Activated naive CD8-positive, alpha-beta T cell treated with anti-CD3 and anti-CD28 coated beads for 36 hours (primary cell): ENCODE measurements around the gene GNAS-AS1. TPM values are rescaled to one million over a fixed set of nuclear protein-coding genes. Genes with fewer than 3 reads are reported as not detected.

Source experiments
- DNase-seq: peaks from one replicate; pipeline ENCODE4 v3.0.0; 2021
- H3K27ac Mint-ChIP-seq: one replicate; pipeline ENCODE4 v1.8.0; 2022; ENCODE audit warnings: mild to moderate bottlenecking, moderate library complexity, mixed read lengths
- H3K27me3 Mint-ChIP-seq: one replicate; pipeline ENCODE4 v1.8.0; 2022; ENCODE audit warnings: mild to moderate bottlenecking, mixed read lengths
- H3K36me3 Mint-ChIP-seq: one replicate; pipeline ENCODE4 v1.8.0; 2021; ENCODE audit warnings: mild to moderate bottlenecking, mixed read lengths
- H3K4me1 Mint-ChIP-seq: one replicate; pipeline ENCODE4 v1.8.0; 2021; ENCODE audit warnings: mixed read lengths
- H3K4me3 Mint-ChIP-seq: one replicate; pipeline ENCODE4 v1.8.0; 2022; ENCODE audit warnings: mild to moderate bottlenecking, moderate library complexity, mixed read lengths
- H3K9me3 Mint-ChIP-seq: one replicate; pipeline ENCODE4 v1.8.0; 2022; ENCODE audit warnings: mixed read lengths
- total RNA-seq, 2 experiments: library from RNA; stranded (reverse); gene quantifications; one replicate each; pipeline ENCODE4 v1.2.3, GENCODE V29; 2021

Gene GNAS-AS1
- total RNA-seq, 2 experiments from 2014 or later: 1.0 to 1.3 TPM

DNA sequence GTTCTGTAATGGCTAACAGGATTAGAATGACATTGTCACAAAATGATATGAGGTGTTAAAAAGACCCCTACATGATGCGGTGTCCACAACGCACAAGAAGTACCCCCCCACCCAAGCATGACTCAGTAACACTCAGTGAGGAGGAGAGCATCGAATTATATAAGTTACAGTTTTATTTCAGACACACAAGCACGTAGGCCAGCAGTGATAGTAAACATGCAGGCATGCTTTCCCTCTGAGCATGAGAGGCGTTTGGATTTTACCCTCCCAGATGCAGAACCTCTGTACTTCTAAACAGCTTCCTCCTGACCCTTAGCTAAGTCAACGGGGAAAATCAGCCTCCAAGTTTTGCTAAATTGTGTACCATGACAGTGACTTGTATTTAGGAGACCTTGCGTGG is 25.7 kb upstream of the GNAS-AS1 start:
- Mint-ChIP-seq H3K27ac (no peak overlapping the region), H3K4me3 (no peak overlapping the region), H3K4me1 (peaks cover 20% of the 10 kb centered on the region), H3K36me3 (no peaks in the 10 kb centered on the region), H3K27me3 (no peaks in the 10 kb centered on the region), H3K9me3 (no peaks in the 10 kb centered on the region)
- no peak for DNase-seq

DNA sequence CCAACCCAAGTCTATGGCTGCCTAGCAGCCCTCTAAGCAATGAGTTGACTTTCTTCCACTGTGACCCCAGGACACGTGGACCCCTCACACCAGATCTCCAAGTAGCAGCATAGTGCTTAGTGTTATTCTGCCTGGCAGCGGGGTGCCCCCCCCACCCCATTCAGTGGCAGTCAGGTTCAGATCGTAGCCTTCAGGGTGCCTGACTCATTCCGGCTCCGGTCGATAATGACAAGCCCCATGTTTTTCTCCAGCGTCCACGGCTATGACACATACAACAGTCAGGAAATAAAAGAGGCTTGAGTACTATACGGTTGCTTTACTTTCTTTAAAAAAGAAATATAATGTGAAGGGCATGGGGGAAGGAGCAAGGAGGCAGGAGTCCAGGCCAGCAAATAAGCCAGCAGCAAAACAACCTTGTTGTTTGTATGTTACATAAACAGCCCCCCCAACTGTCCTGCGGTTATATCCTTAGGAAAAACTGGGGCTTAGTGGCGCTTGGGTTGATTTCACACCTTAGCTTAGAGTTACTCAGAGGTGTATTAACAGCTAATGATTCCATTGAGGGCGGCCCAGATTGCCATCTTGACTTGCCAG is 24.9 kb upstream of the GNAS-AS1 start:
- H3K4me1 Mint-ChIP-seq: peaks cover 23% of the 10 kb centered on the region
- DNase-seq: no peak
- H3K4me3 Mint-ChIP-seq: no peak overlapping the region
- no peaks in the 10 kb centered on the region for H3K36me3 Mint-ChIP-seq
- no peaks in the 10 kb centered on the region for H3K27me3 Mint-ChIP-seq
- H3K27ac Mint-ChIP-seq: no peak overlapping the region
- H3K9me3 Mint-ChIP-seq: no peaks in the 10 kb centered on the region

DNA sequence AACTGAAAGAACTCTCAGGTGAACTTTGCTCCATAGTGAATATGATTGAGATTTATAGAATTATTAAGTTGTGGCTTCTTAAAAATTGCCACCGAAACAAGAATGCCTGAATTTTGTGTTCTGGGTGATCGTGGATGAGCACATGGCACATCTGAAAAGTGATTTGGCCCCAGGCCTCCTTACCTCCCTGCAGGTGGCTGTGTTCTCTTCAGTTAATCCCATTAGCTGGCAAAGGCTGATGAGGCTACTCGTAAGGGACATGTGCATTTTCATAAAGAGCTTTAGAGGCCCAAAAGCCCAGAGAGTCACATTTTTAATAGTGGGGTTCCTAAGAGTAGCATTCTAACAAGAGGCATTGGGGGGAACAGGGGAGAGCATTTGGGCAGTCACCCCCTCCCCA is 24.4 kb upstream of the GNAS-AS1 start:
- Mint-ChIP-seq H3K27me3 (peaks cover 2% of the 10 kb centered on the region), H3K9me3 (no peaks in the 10 kb centered on the region), H3K4me3 (no peak overlapping the region), H3K36me3 (no peaks in the 10 kb centered on the region), H3K27ac (no peak overlapping the region), H3K4me1 (peaks cover 26% of the 10 kb centered on the region)
- DNase-seq: no peak

DNA sequence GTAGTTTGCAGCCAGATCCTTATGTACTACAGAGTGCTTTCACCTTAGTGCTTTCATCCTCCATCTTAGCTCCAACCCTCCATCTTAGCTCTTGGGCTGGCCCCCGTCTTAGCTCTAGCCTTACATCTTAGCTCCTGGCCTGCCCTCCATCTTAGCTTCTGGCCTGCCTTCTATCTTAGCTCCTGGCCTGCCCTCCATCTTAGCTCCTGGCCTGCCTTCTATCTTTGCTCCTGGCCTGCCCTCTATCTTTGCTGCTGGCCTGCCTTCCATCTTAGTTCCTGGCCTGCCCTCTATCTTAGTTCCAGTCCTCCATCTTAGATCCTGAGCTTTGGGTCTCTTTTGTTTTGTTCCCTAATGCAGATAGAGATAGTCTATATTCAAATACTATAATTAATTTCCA is 23.8 kb upstream of the GNAS-AS1 start:
- DNase-seq: no peak
- Mint-ChIP-seq H3K27me3 (peaks cover 3% of the 10 kb centered on the region), H3K36me3 (no peaks in the 10 kb centered on the region), H3K4me1 (peaks cover 24% of the 10 kb centered on the region), H3K4me3 (no peak overlapping the region), H3K27ac (no peak overlapping the region), H3K9me3 (no peaks in the 10 kb centered on the region)

DNA sequence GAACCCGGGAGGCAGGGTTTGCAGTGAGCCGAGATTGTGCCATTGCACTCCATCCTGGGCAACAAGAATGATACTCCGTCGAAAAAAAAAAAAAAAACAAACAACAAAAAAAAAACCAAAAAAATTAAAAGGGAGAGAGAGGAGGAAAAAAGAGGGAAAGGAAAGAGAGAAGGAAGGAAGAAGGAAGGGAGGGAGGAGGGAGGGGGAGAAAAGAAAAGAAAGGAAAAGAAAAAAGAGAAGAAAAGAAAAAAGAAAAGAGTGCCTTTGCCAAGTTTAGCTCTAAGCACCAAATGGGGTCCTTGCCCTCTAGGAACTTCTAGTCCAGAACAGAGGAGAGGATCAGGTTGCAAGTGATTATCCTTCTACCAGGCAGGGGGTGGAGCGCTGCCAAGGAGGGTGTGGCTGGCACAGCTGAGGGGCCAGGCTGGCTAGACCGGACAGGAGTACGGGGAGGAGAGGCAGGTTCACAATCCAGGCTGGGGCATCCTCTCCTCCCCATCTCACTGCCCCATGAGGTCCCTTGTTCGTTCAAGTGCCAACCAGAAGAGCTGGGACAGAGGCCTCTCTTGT is 20.9 kb upstream of the GNAS-AS1 start:
- H3K36me3 Mint-ChIP-seq: no peaks in the 10 kb centered on the region
- peaks cover 7% of the 10 kb centered on the region for H3K27me3 Mint-ChIP-seq
- H3K9me3 Mint-ChIP-seq: no peaks in the 10 kb centered on the region
- H3K27ac Mint-ChIP-seq: no peak overlapping the region
- H3K4me1 Mint-ChIP-seq: peaks cover 9% of the 10 kb centered on the region
- H3K4me3 Mint-ChIP-seq: no peak overlapping the region
- DNase-seq: no peak

DNA sequence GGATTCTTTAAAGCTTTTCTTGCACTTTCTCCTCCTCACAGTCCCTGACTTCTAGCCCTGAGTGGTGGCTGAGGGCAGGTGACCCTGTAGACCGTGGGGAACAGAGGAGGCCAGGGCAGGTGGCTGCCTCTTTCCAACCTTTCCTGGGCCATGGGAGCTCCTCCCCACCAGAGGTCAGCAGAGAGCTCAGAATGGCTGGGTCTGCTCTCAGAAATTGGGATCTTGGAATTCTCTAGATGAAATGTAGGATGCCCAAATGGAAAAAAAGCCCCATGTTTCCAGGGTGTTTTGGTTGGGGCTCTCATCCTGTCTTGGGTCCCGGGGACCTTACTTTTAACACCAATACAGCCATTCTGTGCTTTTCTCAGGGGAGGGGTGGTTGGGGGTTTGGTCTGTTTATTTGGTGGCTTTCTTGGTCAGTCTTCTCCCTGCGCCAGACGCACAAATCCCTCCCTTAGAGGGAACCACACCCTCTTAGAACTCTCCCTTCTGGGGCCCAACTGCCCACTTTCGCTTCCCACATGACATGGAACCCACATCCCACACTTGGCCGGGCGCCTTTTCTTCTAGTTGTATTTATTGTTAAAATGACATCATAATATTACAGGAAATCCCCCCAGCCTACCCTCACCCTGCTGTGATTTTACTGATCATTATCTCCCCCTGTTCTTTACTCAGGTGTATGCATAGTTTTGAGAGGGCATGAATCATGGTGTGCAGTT is 19.8 kb upstream of the GNAS-AS1 start:
- DNase-seq: peak; percentile 49
- H3K27me3 Mint-ChIP-seq: peaks cover 11% of the 10 kb centered on the region
- no peak overlapping the region for H3K4me3 Mint-ChIP-seq
- H3K4me1 Mint-ChIP-seq: peaks cover 9% of the 10 kb centered on the region
- no peaks in the 10 kb centered on the region for H3K36me3 Mint-ChIP-seq
- no peaks in the 10 kb centered on the region for H3K9me3 Mint-ChIP-seq
- H3K27ac Mint-ChIP-seq: no peak overlapping the region

DNA sequence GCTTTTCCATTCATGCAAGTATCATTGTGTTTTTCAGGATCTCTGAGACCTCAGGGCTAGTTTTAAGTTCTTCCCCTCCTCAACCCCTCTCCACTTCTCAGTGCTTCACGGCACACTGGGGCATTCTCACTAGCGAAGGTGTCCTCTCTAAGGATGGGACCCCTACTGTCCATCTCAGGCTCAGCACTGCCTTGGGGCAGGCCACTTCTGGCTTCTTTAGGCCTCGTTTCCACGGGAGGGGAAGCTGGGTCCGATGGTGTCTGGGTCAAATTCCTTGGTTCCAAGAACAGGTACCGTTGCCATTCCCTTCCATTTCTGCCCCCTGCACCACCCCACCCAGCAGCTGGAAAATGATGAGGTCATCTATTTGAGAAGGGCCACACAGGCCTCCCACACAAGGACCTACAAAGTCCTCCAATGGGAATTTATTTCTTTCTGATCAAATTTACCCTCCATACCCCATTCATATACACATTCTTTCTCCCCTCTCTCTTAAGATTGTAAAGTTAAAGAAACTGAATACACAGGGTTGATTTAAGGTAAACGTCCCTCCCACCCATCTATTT is 19.0 kb upstream of the GNAS-AS1 start:
- no peaks in the 10 kb centered on the region for H3K36me3 Mint-ChIP-seq
- H3K4me1 Mint-ChIP-seq: peaks cover 9% of the 10 kb centered on the region
- no peaks in the 10 kb centered on the region for H3K9me3 Mint-ChIP-seq
- H3K27ac Mint-ChIP-seq: no peak overlapping the region
- peaks cover 11% of the 10 kb centered on the region for H3K27me3 Mint-ChIP-seq
- DNase-seq: no peak
- no peak overlapping the region for H3K4me3 Mint-ChIP-seq

GRCh38 chr20:58868795-58869194 is 18.1 kb upstream of the GNAS-AS1 start:
- no peaks in the 10 kb centered on the region for H3K9me3 Mint-ChIP-seq
- no peak for DNase-seq
- H3K27ac Mint-ChIP-seq: no peak overlapping the region

DNA sequence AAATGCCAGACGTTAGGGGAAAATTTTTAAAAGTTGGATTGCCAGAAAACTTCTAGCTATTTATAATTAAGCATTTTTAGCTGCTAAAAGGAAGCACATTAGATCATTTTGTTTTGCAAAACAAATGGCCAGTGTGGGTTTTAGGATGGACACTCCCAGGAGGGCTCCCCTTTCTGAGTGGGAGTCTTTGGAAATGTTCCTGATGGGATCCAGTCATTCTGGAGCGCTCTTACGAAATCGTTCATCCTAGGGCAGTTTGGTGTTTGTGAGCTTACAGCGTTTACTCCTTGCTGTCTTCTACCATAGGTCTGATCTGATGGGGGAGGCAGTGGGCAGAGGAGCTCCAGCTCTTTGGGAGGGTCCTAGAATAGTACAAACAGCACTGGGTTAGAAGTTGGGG is 16.5 kb upstream of the GNAS-AS1 start:
- Mint-ChIP-seq H3K9me3 (no peaks in the 10 kb centered on the region), H3K27ac (no peak overlapping the region), H3K4me1 (peaks cover 11% of the 10 kb centered on the region), H3K36me3 (no peaks in the 10 kb centered on the region), H3K4me3 (no peak overlapping the region), H3K27me3 (peaks cover 15% of the 10 kb centered on the region)
- DNase-seq: no peak

More at GRCh38 chr20:58868795-58869194, 18.1 kb upstream of the GNAS-AS1 start:
- Mint-ChIP-seq H3K27me3 (peaks cover 11% of the 10 kb centered on the region), H3K4me3 (no peak overlapping the region), H3K4me1 (peaks cover 9% of the 10 kb centered on the region), H3K36me3 (no peaks in the 10 kb centered on the region)

- no peak for DNase-seq
- H3K36me3 Mint-ChIP-seq: no peaks in the 10 kb centered on the region
- H3K27me3 Mint-ChIP-seq: peaks cover 21% of the 10 kb centered on the region
- H3K4me1 Mint-ChIP-seq: peaks cover 9% of the 10 kb centered on the region
- no peak overlapping the region for H3K27ac Mint-ChIP-seq
- no peak overlapping the region for H3K4me3 Mint-ChIP-seq
- H3K9me3 Mint-ChIP-seq: no peaks in the 10 kb centered on the region
These were observed 15.1 kb upstream of the GNAS-AS1 start for GRCh38 chr20:58865843-58866242.

DNA sequence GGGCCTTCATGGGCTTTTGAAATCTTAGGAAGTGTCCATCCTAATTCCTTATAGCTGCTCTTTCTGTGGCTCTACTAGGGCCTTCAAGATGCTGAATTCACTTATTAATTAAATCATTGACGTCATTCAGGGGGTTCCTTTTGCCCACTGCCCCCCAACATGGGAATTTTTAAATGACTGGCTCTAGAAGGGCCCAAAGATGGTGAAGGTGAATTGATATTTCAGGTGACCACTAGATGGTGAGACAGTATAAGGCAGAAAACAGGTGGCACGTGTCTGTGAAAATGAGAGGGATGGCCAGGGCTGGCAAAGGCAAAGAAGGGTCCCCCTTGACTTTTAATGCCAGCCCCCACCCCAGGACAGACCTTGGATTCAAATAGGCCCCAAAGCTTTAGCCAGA is 13.6 kb upstream of the GNAS-AS1 start:
- Mint-ChIP-seq H3K27ac (no peak overlapping the region), H3K36me3 (no peaks in the 10 kb centered on the region), H3K4me1 (peaks cover 3% of the 10 kb centered on the region), H3K9me3 (no peaks in the 10 kb centered on the region), H3K27me3 (peaks cover 30% of the 10 kb centered on the region), H3K4me3 (no peak overlapping the region)
- DNase-seq: no peak

DNA sequence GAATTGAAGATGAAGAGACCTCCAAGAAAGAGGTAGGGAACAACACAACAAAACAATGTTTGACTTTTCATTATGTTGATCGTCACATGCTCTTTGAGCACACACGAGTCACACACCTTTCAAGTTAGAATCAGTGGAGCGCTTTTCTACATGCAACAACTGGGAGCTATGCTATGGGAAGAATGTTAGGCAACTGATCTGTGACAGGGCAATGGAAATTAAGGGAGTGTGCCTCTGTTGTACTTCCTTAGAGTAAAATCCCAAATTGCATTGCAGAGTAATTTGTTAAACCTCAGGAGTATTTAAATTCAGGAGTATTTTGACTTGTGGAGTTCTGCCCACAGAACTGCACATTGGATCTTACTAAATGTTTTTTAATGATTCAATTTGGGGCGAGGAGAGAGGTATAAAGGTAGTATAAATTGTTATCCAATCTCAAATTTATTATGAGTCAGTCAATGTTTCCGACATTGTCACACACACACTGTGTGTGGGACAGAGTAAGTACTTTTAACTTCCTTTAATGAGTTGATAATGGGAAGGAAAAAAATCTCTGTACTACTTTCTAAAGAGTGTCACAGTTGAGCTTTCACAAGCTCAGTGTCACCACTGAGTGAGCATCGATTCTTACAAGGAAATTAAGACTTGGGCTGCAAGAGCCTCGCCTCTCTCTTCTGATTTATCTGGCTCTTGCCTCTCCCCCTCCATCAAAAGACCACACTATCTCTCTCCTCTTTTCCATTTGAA is 12.5 kb upstream of the GNAS-AS1 start:
- DNase-seq: no peak
- H3K36me3 Mint-ChIP-seq: no peaks in the 10 kb centered on the region
- peaks cover 38% of the 10 kb centered on the region for H3K27me3 Mint-ChIP-seq
- H3K27ac Mint-ChIP-seq: no peak overlapping the region
- no peak overlapping the region for H3K4me3 Mint-ChIP-seq
- H3K4me1 Mint-ChIP-seq: peaks cover 3% of the 10 kb centered on the region
- H3K9me3 Mint-ChIP-seq: no peaks in the 10 kb centered on the region

DNA sequence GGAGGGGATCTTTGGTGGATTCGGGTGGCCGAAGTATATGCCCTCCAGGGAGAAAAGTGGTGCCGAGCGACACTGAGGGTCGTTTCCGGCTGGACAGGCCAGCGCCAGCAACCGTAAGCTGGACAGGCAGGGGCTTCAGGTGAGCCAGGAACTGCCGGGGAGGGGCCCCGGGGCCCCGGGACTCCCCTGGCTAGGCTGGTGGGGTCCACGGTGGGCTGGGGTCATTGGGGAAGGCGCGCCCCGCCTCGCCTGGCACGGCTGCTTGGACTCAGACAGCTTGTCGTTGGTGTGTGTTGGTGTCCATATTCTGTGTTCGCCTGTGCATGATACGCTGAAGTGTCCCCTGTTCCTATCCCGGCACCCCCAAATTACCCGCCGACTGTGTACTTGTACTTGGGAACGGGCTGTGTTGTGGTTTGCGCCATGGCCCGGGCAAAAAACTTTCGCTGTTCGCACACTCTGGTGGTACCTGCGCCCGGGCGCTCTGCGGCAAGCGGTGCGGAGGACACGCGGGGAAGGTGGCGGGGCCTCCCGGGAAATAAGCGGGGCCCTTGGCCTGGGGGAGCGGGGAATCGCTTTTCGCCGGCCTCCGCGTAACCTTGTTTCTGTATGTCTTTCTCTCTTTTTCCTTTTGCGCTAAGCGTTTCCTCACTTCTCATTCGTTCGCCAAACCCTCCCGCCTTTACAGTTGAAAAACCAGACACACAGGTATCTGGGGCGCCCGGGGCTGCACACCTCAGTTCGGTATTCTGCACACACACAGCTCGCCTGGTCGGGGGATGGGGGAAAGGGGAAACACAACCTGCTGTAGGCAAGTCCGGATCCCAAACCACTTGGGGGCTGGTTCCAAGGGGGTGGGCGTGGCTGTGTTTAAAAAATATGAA is 5.0 kb upstream of the GNAS-AS1 start:
- H3K36me3 Mint-ChIP-seq: no peaks in the 10 kb centered on the region
- no peaks in the 10 kb centered on the region for H3K9me3 Mint-ChIP-seq
- H3K27ac Mint-ChIP-seq: no peak overlapping the region
- peak overlapping the region; percentile 48 for H3K4me3 Mint-ChIP-seq
- H3K27me3 Mint-ChIP-seq: peaks cover 73% of the 10 kb centered on the region
- no peak for DNase-seq
- H3K4me1 Mint-ChIP-seq: peaks cover 7% of the 10 kb centered on the region
